PC-3 (cell line): Measurements from ENCODE around the gene OR5H2. TPM values are rescaled to one million over a fixed set of nuclear protein-coding genes. Genes with fewer than 3 reads are reported as not detected.

Experiments used
- ATAC-seq: fragments of 200-7000 bp; cut with Tn5 transposase; 2 replicates; pipeline ENCODE4 v1.9.1; 2020; ENCODE audit warnings: mild to moderate bottlenecking, moderate library complexity
- BruUV-seq: library from RNA; stranded (reverse); fragments of 400-500 nt; replicated peaks from 2 replicates; lab custom pipeline; 2021; lab: Mats Ljungman, UMichigan
- CTCF ChIA-PET: fragments of 300-600 bp; sonication (Branson Sonifier 250); formaldehyde crosslinking; loops from one replicate; lab custom pipeline; 2022; ENCODE audit warnings: antibody characterized with exemption; lab: Charles Lee
- POLR2A ChIA-PET: fragments of 300-600 bp; sonication (Branson Sonifier 250); formaldehyde crosslinking; loops from one replicate; lab custom pipeline; 2022; ENCODE audit warnings: antibody characterized with exemption; ENCODE audit not compliant: unreplicated experiment; lab: Charles Lee
- DNase-seq: peaks from one replicate; pipeline ENCODE4 v3.0.0-alpha.2; 2015
- H2AFZ ChIP-seq: fragments of 300-600 bp; sonication (generic); 2 replicates; pipeline ENCODE4 v1.6.0; 2016; ENCODE audit warnings: antibody characterized with exemption, low read length
- H3F3A ChIP-seq: fragments of 300-600 bp; sonication (generic); one replicate; pipeline ENCODE4 v1.6.0; 2017; ENCODE audit warnings: antibody characterized with exemption, low read length, control low read depth, mild to moderate bottlenecking; ENCODE audit not compliant: unreplicated experiment
- H3K27ac ChIP-seq: fragments of 300-600 bp; sonication (generic); 2 replicates; pipeline ENCODE4 v1.5.1; 2016; ENCODE audit warnings: mild to moderate bottlenecking, low read length
- H3K27me3 ChIP-seq: fragments of 300-600 bp; sonication (generic); 2 replicates; pipeline ENCODE4 v1.6.1; 2016; ENCODE audit warnings: low read length, mixed read lengths
- H3K36me3 ChIP-seq: fragments of 300-600 bp; sonication (generic); 2 replicates; pipeline ENCODE4 v1.6.1; 2016; ENCODE audit warnings: low read depth, mixed run types, low read length, mixed read lengths
- H3K4me1 ChIP-seq: fragments of 300-600 bp; sonication (generic); 2 replicates; pipeline ENCODE4 v1.5.1; 2016; ENCODE audit warnings: low read length; ENCODE audit not compliant: insufficient read depth
- H3K4me2 ChIP-seq: fragments of 300-600 bp; sonication (generic); 2 replicates; pipeline ENCODE4 v1.6.0; 2016; ENCODE audit warnings: low read length
- H3K4me3 ChIP-seq: fragments of 300-600 bp; sonication (generic); 2 replicates; pipeline ENCODE4 v1.5.1; 2016; ENCODE audit warnings: mild to moderate bottlenecking, low read length, mixed read lengths
- H3K79me2 ChIP-seq: fragments of 300-600 bp; sonication (generic); 2 replicates; pipeline ENCODE4 v1.6.1; 2017; ENCODE audit warnings: low read length, mixed read lengths
- H3K9ac ChIP-seq: fragments of 300-600 bp; sonication (generic); 2 replicates; pipeline ENCODE4 v1.6.0; 2016; ENCODE audit warnings: mild to moderate bottlenecking, low read length
- H3K9me2 ChIP-seq: fragments of 300-600 bp; sonication (generic); replicated peaks from 2 replicates; pipeline ENCODE4 v1.6.1; 2016; ENCODE audit warnings: mixed run types, low read length, mixed read lengths
- H3K9me3 ChIP-seq: fragments of 300-600 bp; sonication (generic); 2 replicates; pipeline ENCODE4 v1.6.1; 2016; ENCODE audit warnings: low read length, mixed read lengths
- H4K20me1 ChIP-seq: fragments of 300-600 bp; sonication (generic); 2 replicates; pipeline ENCODE4 v1.6.1; 2016; ENCODE audit warnings: low read length, mixed read lengths
- EZH2 ChIP-seq: fragments of 300-600 bp; sonication (generic); IDR thresholded peaks from one replicate; pipeline ENCODE4 v1.6.1; 2017; ENCODE audit warnings: antibody characterized with exemption, mild to moderate bottlenecking, low read length; ENCODE audit not compliant: unreplicated experiment
- EZH2phosphoT487 ChIP-seq: fragments of 300-600 bp; sonication (generic); IDR thresholded peaks from 2 replicates; pipeline ENCODE4 v1.6.1; 2018; ENCODE audit warnings: mild to moderate bottlenecking, antibody characterized with exemption, low read length, borderline replicate concordance
- intact Hi-C: fragments of 100-400 bp; cut with micrococcal nuclease; formaldehyde crosslinking; loops from 2 replicates; pipeline ENCODE4 v1.9.0; 2023
- total RNA-seq: library from RNA; depleted of rRNA; stranded (reverse); fragments of >200 nt; gene quantifications from 2 replicates; pipeline ENCODE4 v1.2.3, GENCODE V29; 2014
- TF ChIP-seq, protein P1 (sequence below): fragments of 300-600 bp; sonication (generic); conservative IDR thresholded peaks from 2 replicates; pipeline ENCODE4 v1.5.1; 2017; ENCODE audit warnings: antibody characterized with exemption, low read depth, mild to moderate bottlenecking, low read length

The OR5H2 gene
- total RNA-seq, 1 experiment from 2014 or later = not detected

DNA sequence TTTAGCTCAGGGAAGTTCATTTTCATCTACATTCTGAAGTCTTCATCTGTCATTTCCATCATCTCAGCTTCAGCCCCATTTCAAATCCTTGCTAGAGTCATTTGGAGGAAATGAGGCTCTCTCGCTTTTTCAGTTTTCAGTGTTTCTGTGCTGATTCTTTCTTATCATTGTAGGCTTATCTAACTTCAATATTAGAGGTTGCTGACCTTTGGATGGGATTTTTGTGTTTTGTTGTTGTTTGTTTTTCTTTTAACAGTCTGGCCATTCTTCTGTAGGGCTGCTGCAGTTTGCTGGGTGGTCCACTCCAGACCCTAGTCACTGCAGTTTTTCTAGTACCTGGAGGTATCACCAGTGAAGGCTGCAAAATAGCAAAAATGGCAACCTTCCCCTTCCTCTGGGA, 8.6 kb downstream of the OR5H2 start:
- POLR2A ChIA-PET = no interaction called here
- TF ChIP-seq, protein P1, sequence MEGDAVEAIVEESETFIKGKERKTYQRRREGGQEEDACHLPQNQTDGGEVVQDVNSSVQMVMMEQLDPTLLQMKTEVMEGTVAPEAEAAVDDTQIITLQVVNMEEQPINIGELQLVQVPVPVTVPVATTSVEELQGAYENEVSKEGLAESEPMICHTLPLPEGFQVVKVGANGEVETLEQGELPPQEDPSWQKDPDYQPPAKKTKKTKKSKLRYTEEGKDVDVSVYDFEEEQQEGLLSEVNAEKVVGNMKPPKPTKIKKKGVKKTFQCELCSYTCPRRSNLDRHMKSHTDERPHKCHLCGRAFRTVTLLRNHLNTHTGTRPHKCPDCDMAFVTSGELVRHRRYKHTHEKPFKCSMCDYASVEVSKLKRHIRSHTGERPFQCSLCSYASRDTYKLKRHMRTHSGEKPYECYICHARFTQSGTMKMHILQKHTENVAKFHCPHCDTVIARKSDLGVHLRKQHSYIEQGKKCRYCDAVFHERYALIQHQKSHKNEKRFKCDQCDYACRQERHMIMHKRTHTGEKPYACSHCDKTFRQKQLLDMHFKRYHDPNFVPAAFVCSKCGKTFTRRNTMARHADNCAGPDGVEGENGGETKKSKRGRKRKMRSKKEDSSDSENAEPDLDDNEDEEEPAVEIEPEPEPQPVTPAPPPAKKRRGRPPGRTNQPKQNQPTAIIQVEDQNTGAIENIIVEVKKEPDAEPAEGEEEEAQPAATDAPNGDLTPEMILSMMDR = no peak
- TF ChIP-seq EZH2 (no peak), EZH2phosphoT487 (no peak)

DNA sequence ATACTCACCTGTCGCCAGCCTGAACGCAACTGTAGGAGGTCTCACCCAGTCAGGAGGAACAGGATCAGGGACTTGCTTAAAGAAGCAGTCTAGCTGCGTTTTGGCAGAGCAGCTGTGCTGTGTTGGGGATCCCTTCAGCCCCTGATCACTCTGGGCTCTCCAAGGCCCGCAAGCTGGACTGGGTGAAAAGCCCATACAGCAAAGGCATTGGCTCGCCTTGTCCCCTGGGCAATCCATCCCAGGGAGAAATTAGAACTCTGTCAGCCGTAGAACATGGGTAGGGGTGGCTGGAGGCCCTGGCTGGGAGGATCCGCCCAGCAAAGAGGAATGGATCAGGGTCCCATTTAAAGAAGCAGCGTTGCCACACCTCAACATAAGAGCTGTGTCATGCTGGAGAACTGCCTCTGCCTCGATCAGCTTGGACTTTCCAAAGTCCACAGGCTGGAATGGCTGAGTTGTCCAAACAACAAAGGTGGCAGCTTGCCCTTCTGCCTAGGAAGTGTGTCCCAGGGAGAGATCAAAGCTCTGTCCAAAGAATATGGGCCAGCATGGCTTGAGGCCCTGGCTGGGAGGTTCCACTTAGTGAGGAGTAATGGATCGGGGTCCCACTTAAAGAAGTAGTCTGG, 9.1 kb downstream of the OR5H2 start:
- no peaks in the 10 kb centered on the region for H3F3A ChIP-seq
- H3K27me3 ChIP-seq = peaks cover 6% of the 10 kb centered on the region

More for the DNA sequence above, 8.6 kb downstream of the OR5H2 start:
- H3K27me3 ChIP-seq = peaks cover 6% of the 10 kb centered on the region
- H3K4me2 ChIP-seq = no peak overlapping the region
- no peaks in the 10 kb centered on the region for H3K79me2 ChIP-seq
- H3K4me1 ChIP-seq = no peaks in the 10 kb centered on the region
- H4K20me1 ChIP-seq = no peaks in the 10 kb centered on the region
- no peak for DNase-seq
- no peaks in the 10 kb centered on the region for H3K36me3 ChIP-seq
- H3K4me3 ChIP-seq = no peak overlapping the region
- no peaks in the 10 kb centered on the region for H3F3A ChIP-seq
- no peak overlapping the region for H3K27ac ChIP-seq
- H3K9me2 ChIP-seq = no peaks in the 10 kb centered on the region
- H3K9me3 ChIP-seq = no peaks in the 10 kb centered on the region
- CTCF ChIA-PET = no interaction called here
- no peak for ATAC-seq
- H3K9ac ChIP-seq = no peak overlapping the region
- intact Hi-C loops = no loop called here
- no peak overlapping the region for H2AFZ ChIP-seq
- BruUV-seq = no TSS peak

DNA sequence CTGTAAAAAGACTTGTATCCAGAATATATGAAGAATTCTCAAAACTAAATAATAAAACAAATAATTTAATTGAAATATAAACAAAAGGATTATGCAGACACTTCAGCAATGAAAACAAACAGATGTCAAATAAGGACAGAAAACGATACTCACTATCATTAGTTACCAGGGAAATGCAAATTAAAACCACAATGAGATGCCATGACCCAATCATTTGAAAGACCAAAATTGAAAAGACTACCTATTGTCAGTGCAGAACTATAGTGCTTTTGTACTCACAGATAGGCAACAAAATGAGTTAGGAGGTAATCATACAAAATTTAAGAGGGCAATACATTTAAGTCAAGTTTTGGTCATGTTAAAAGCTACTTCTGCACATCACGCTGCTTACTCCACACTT, 39.8 kb downstream of the OR5H2 start:
- Histone ChIP-seq H2AFZ (no peak overlapping the region), H3K9me2 (no peaks in the 10 kb centered on the region), H3K36me3 (no peaks in the 10 kb centered on the region), H3F3A (no peaks in the 10 kb centered on the region), H3K27me3 (peaks cover 28% of the 10 kb centered on the region), H3K9me3 (no peaks in the 10 kb centered on the region), H3K9ac (no peak overlapping the region), H3K27ac (no peak overlapping the region), H3K4me1 (0 out of 2 replicates have a peak, but pooled peaks cover 4% of the 10 kb centered on the region), H4K20me1 (no peaks in the 10 kb centered on the region), H3K4me2 (no peak overlapping the region), H3K4me3 (no peak overlapping the region), H3K79me2 (no peaks in the 10 kb centered on the region)
- ATAC-seq = no peak
- TF ChIP-seq EZH2 = no peak
- TF ChIP-seq EZH2phosphoT487 = no peak
- TF ChIP-seq, protein P1 = no peak
- BruUV-seq = no TSS peak
- CTCF ChIA-PET = no interaction called here
- intact Hi-C loops = loop anchor here (10.0 kb wide), 1 partner anchor 527 kb away; no protein-coding TSS in a partner anchor
- POLR2A ChIA-PET = no interaction called here
- DNase-seq = no peak

More for the DNA sequence above, 9.1 kb downstream of the OR5H2 start:
- no peak overlapping the region for H3K9ac ChIP-seq
- no peaks in the 10 kb centered on the region for H3K4me1 ChIP-seq
- H4K20me1 ChIP-seq = no peaks in the 10 kb centered on the region
- no peak overlapping the region for H2AFZ ChIP-seq
- DNase-seq (no peak), ATAC-seq (no peak)
- no peaks in the 10 kb centered on the region for H3K9me2 ChIP-seq
- H3K79me2 ChIP-seq = no peaks in the 10 kb centered on the region
- no peaks in the 10 kb centered on the region for H3K36me3 ChIP-seq
- ChIA-PET CTCF (no interaction called here), POLR2A (no interaction called here)
- no peaks in the 10 kb centered on the region for H3K9me3 ChIP-seq
- H3K27ac ChIP-seq = no peak overlapping the region
- TF ChIP-seq EZH2 (no peak), EZH2phosphoT487 (no peak)
- TF ChIP-seq, protein P1 = no peak
- no TSS peak for BruUV-seq
- no peak overlapping the region for H3K4me3 ChIP-seq
- intact Hi-C loops = no loop called here
- H3K4me2 ChIP-seq = no peak overlapping the region
